ENCODE results near the gene KBTBD6. TPM values are rescaled to one million over a fixed set of nuclear protein-coding genes. Genes with fewer than 3 reads are reported as not detected.
A peak's percentile ranks its signal among the peaks of the same experiment; 100 is the strongest.

Gene KBTBD6
- total and polyA plus RNA-seq, 2 of the 13 experiments (the other 11 are each of a cell fraction or from before 2014, with no cell fraction given): 4.4 to 12.0 TPM

DNA sequence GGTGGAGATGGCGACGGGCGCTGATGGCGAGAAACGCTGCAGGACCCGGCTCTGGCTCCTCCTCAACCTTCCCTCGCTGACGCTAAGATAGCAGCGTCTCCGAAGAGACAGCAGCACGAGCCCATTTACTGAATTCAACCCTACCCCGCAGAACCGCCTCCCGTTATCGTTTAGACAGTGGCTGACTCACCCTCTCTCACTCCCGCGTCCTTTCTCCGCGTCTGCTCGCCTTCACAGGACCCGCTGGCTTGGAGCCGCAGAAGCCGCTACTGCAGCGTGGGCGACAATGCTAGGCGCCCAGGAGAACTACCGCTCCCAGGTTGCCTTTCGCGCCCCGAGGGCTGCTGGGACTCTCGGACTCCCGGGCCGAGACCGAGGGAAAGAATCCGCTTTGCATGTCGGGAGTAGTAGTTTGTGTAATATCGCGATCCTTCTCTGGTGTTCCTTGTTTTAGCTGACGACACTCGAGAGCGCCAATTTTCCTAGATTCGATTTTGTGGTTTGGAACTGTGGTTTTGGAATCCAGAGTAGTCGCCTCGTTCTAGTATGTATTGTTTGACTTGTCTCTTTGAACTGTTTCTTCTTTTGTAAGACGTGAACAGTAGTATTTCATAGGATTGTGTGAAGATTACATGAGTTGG, at the start of gene KBTBD6 (continued):
- TF ChIP-seq SP140L (CRISPR knock-in tag; IDR thresholded peaks at IDR 0.05; ENCODE audit: borderline replicate concordance) (no peak), PRMT3 (CRISPR knock-in tag; IDR thresholded peaks at IDR 0.05; ENCODE audit: borderline replicate concordance, low read depth) (no peak), JARID2 (CRISPR knock-in tag; IDR thresholded peaks at IDR 0.05; ENCODE audit: insufficient replicate concordance) (no peak), CCDC6 (CRISPR knock-in tag; IDR thresholded peaks at IDR 0.05) (peak; percentile 61; the same call in 1 of the 2 replicates), ZKSCAN5 (CRISPR knock-in tag; IDR thresholded peaks at IDR 0.05) (no peak), CTCF (CRISPR knock-in tag; IDR thresholded peaks at IDR 0.05) (peak; percentile 23; the same call in 1 of the 2 replicates), ELF3 (CRISPR knock-in tag; IDR thresholded peaks at IDR 0.05) (peak; percentile 92), ZNF607 (CRISPR knock-in tag; IDR thresholded peaks at IDR 0.05; ENCODE audit: borderline replicate concordance) (peak; percentile 71; the same call in 1 of the 2 replicates), TEAD3 (CRISPR knock-in tag; optimal IDR thresholded peaks at IDR 0.05; ENCODE audit: borderline replicate concordance) (peak; percentile 84), FOXA1 (IDR thresholded peaks at IDR 0.05) (no peak), FOXA1 (CRISPR knock-in tag; IDR thresholded peaks at IDR 0.05) (no peak; the same call in 1 of the 2 replicates), CREB1 (IDR thresholded peaks at IDR 0.05) (peak; percentile 88), CREB1 (CRISPR knock-in tag; IDR thresholded peaks at IDR 0.05) (peak; percentile 97), ZNF816 (CRISPR knock-in tag; IDR thresholded peaks at IDR 0.05; ENCODE audit: borderline replicate concordance) (no peak; the same call in 1 of the 2 replicates), ZNF598 (CRISPR knock-in tag; IDR thresholded peaks at IDR 0.05; ENCODE audit: borderline replicate concordance) (0 out of 2 replicates have a peak, but pooled peaks have one; percentile 34), CBX5 (CRISPR knock-in tag; IDR thresholded peaks at IDR 0.05; ENCODE audit: borderline replicate concordance) (peak; percentile 76; the same call in 1 of the 2 replicates), XBP1 (CRISPR knock-in tag; IDR thresholded peaks at IDR 0.05) (no peak), ZNF414 (CRISPR knock-in tag; IDR thresholded peaks at IDR 0.05) (0 out of 2 replicates have a peak, but pooled peaks have one; percentile 33), MATR3 (CRISPR knock-in tag; IDR thresholded peaks at IDR 0.05) (no peak), ZNF44 (CRISPR knock-in tag; IDR thresholded peaks at IDR 0.05) (peak; percentile 84), NFKB2 (CRISPR knock-in tag; IDR thresholded peaks at IDR 0.05; ENCODE audit: borderline replicate concordance) (peak; percentile 81; the same call in 1 of the 2 replicates), ZKSCAN8 (CRISPR knock-in tag; IDR thresholded peaks at IDR 0.05; ENCODE audit: borderline replicate concordance) (peak; percentile 90; the same call in 1 of the 2 replicates)
- TF ChIP-seq, protein P1, sequence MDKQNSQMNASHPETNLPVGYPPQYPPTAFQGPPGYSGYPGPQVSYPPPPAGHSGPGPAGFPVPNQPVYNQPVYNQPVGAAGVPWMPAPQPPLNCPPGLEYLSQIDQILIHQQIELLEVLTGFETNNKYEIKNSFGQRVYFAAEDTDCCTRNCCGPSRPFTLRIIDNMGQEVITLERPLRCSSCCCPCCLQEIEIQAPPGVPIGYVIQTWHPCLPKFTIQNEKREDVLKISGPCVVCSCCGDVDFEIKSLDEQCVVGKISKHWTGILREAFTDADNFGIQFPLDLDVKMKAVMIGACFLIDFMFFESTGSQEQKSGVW (CRISPR knock-in tag; IDR thresholded peaks at IDR 0.05; ENCODE audit: borderline replicate concordance): no peak
- TF ChIP-seq, protein P2, sequence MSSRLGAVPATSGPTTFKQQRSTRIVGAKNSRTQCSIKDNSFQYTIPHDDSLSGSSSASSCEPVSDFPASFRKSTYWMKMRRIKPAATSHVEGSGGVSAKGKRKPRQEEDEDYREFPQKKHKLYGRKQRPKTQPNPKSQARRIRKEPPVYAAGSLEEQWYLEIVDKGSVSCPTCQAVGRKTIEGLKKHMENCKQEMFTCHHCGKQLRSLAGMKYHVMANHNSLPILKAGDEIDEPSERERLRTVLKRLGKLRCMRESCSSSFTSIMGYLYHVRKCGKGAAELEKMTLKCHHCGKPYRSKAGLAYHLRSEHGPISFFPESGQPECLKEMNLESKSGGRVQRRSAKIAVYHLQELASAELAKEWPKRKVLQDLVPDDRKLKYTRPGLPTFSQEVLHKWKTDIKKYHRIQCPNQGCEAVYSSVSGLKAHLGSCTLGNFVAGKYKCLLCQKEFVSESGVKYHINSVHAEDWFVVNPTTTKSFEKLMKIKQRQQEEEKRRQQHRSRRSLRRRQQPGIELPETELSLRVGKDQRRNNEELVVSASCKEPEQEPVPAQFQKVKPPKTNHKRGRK (CRISPR knock-in tag; IDR thresholded peaks at IDR 0.05): no peak
- TF ChIP-seq, protein P3, sequence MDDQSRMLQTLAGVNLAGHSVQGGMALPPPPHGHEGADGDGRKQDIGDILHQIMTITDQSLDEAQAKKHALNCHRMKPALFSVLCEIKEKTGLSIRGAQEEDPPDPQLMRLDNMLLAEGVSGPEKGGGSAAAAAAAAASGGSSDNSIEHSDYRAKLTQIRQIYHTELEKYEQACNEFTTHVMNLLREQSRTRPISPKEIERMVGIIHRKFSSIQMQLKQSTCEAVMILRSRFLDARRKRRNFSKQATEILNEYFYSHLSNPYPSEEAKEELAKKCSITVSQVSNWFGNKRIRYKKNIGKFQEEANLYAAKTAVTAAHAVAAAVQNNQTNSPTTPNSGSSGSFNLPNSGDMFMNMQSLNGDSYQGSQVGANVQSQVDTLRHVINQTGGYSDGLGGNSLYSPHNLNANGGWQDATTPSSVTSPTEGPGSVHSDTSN (CRISPR knock-in tag; IDR thresholded peaks at IDR 0.05; ENCODE audit: borderline replicate concordance): no peak

All from HepG2 (cell line).